Endothelial cell of umbilical vein (primary cell): ENCODE results near the gene MYO1F. TPM values are rescaled to one million over a fixed set of nuclear protein-coding genes. Genes with fewer than 3 reads are reported as not detected.

Source experiments
- BruUV-seq: library from RNA; stranded (reverse); fragments of 400-500 nt; replicated peaks from 2 replicates; lab custom pipeline; 2021; lab: Mats Ljungman, UMichigan
- CTCF ChIA-PET: fragments of 300-600, 350-600 bp; sonication (Branson Sonifier 250); formaldehyde crosslinking; loops from one replicate; lab custom pipeline; 2021; ENCODE audit warnings: antibody characterized with exemption, inconsistent platforms; lab: Charles Lee
- POLR2A ChIA-PET: fragments of 300-600, 350-600 bp; sonication (Branson Sonifier 250); formaldehyde crosslinking; loops from one replicate; lab custom pipeline; 2021; ENCODE audit warnings: antibody characterized with exemption, inconsistent platforms; lab: Charles Lee
- DNase-seq: peaks from one replicate; pipeline ENCODE4 v3.0.0-alpha.2; 2011; ENCODE audit warnings: low read depth, low spot score
- FAIRE-seq: peaks from 2 replicates; lab custom pipeline; 2011; peaks lifted over from hg19 to GRCh38; lab: Jason Lieb, UNC
- H2AFZ ChIP-seq: 2 replicates; pipeline ENCODE4 v1.6.0; 2012; ENCODE audit warnings: low read depth, low read length, control low read depth, inconsistent platforms
- H3K27ac ChIP-seq: 2 replicates; pipeline ENCODE4 v1.5.1; 2011; ENCODE audit warnings: low read depth, mild to moderate bottlenecking, control low read depth, low read length, moderate library complexity; ENCODE audit not compliant: insufficient read depth
- H3K27me3 ChIP-seq, 2 experiments: 2 replicates each; pipeline versions ENCODE4 v1.6.0 to v1.6.1; 2011; ENCODE audit warnings: low read length in 2 of 2, mixed read lengths in 1 of 2; ENCODE audit not compliant: control insufficient read depth in 2 of 2, insufficient read depth in 2 of 2
- H3K36me3 ChIP-seq, 2 experiments: 2 replicates in 1 of 2; 3 replicates in 1 of 2; pipeline ENCODE4 v1.5.1; 2011; ENCODE audit warnings: low read length in 2 of 2, mild to moderate bottlenecking in 1 of 2, moderate library complexity in 1 of 2; ENCODE audit not compliant: control insufficient read depth in 2 of 2, insufficient read depth in 2 of 2; ENCODE audit errors: extremely low read depth in 1 of 2
- H3K4me1 ChIP-seq: 3 replicates; pipeline ENCODE4 v1.5.1; 2011; ENCODE audit warnings: mild to moderate bottlenecking, low read length; ENCODE audit not compliant: control insufficient read depth, insufficient read depth; ENCODE audit errors: extremely low read depth
- H3K4me2 ChIP-seq: 2 replicates; pipeline ENCODE4 v1.6.1; 2011; ENCODE audit warnings: low read length, control low read depth, mixed read lengths; ENCODE audit not compliant: insufficient read depth
- H3K4me3 ChIP-seq, 3 experiments: fragments of 200-600 bp in 1 of 3; sonication (generic), shearing (Covaris generic) in 1 of 3; replicated peaks in 1 of 3; 2 replicates each; pipeline ENCODE4 v1.5.1; 2011 to 2016; ENCODE audit warnings: control low read depth in 3 of 3, low read length in 3 of 3, mild to moderate bottlenecking in 2 of 3, inconsistent platforms in 1 of 3, low read depth in 1 of 3, moderate library complexity in 1 of 3; ENCODE audit not compliant: insufficient read depth in 1 of 3
- H3K79me2 ChIP-seq: 2 replicates; pipeline ENCODE4 v1.6.0; 2012; ENCODE audit warnings: low read length, inconsistent platforms; ENCODE audit not compliant: control insufficient read depth, insufficient read depth
- H3K9ac ChIP-seq: replicated peaks from 2 replicates; pipeline ENCODE3; 2011; ENCODE audit warnings: low read length, control low read depth; ENCODE audit not compliant: insufficient read depth; ENCODE audit errors: extremely low read depth
- H3K9me1 ChIP-seq: replicated peaks from 3 replicates; pipeline ENCODE4 v1.6.0; 2011; ENCODE audit warnings: mild to moderate bottlenecking, low read length; ENCODE audit not compliant: control insufficient read depth, insufficient read depth; ENCODE audit errors: extremely low read depth
- H3K9me3 ChIP-seq: replicated peaks from 2 replicates; pipeline ENCODE4 v1.5.1; 2012; ENCODE audit warnings: low read length, inconsistent platforms; ENCODE audit not compliant: control insufficient read depth, insufficient read depth
- H4K20me1 ChIP-seq: replicated peaks from 2 replicates; pipeline ENCODE3; 2011; ENCODE audit warnings: mild to moderate bottlenecking, low read length; ENCODE audit not compliant: control insufficient read depth, insufficient read depth; ENCODE audit errors: extremely low read depth
- EZH2 ChIP-seq: IDR thresholded peaks from 2 replicates; pipeline ENCODE4 v1.6.1; 2012; ENCODE audit warnings: borderline replicate concordance, low read depth, mild to moderate bottlenecking, moderate library complexity, low read length, inconsistent platforms; ENCODE audit not compliant: severe bottlenecking
- FOS ChIP-seq: IDR thresholded peaks from 2 replicates; pipeline ENCODE4 v1.6.1; 2011; ENCODE audit warnings: mild to moderate bottlenecking, low read length, moderate library complexity, borderline replicate concordance; ENCODE audit not compliant: insufficient read depth
- GATA2 ChIP-seq: IDR thresholded peaks from 2 replicates; pipeline ENCODE4 v1.7.0; 2011; ENCODE audit warnings: low read depth, mild to moderate bottlenecking, moderate library complexity, mixed read lengths, low read length; ENCODE audit not compliant: insufficient read length, insufficient read depth
- JUN ChIP-seq: IDR thresholded peaks from 2 replicates; pipeline ENCODE4 v1.6.1; 2011; ENCODE audit warnings: borderline replicate concordance, low read depth; ENCODE audit not compliant: insufficient read length, insufficient read depth
- MAX ChIP-seq: IDR thresholded peaks from 2 replicates; pipeline ENCODE4 v1.6.1; 2011; ENCODE audit not compliant: insufficient read depth, insufficient read length
- MYC ChIP-seq: IDR thresholded peaks from one replicate; pipeline ENCODE4 v1.6.1; 2011; ENCODE audit warnings: mild to moderate bottlenecking, low read depth, low read length
- POLR2A ChIP-seq: IDR thresholded peaks from 2 replicates; pipeline ENCODE4 v1.6.1; 2012; ENCODE audit warnings: low read depth, mild to moderate bottlenecking, control low read depth, low read length
- POLR2AphosphoS5 ChIP-seq: IDR thresholded peaks from 2 replicates; pipeline ENCODE4 v1.6.1; 2012; ENCODE audit warnings: low read depth, mild to moderate bottlenecking, control low read depth, low read length, moderate library complexity; ENCODE audit not compliant: insufficient read depth
- dilution Hi-C: fragments of 300-500 bp; cut with MboI; formaldehyde crosslinking; loops from one replicate; pipeline ENCODE4 v1.15.0; 2019; ENCODE audit warnings: low sequenced_read_pairs; ENCODE audit not compliant: extremely low pct_ligation_motif_present
- intact Hi-C: fragments of 100-400 bp; cut with micrococcal nuclease; formaldehyde crosslinking; loops from one replicate; pipeline ENCODE4 v1.10.0; 2022
- polyA plus RNA-seq, 4 experiments: library from polyadenylated mRNA; depleted of rRNA in 3 of 4; stranded (reverse) in 3 of 4; unstranded in 1 of 4; fragments of >200 nt; gene quantifications; 2 replicates each; pipeline versions ENCODE4 v1.2.1 to v1.2.3, GENCODE V29; 2011 to 2012; ENCODE audit warnings: missing spikeins in 1 of 4
- total RNA-seq: library from RNA; stranded (reverse); gene quantifications from 2 replicates; pipeline ENCODE4 v1.2.3, GENCODE V29; 2021
- TF ChIP-seq, protein P1 (sequence below), 2 donors: IDR thresholded peaks; 1 replicate in 1 of 2; 2 replicates in 1 of 2; pipeline ENCODE4 v1.5.1; 2011; ENCODE audit warnings: low read length in 2 of 2, mild to moderate bottlenecking in 2 of 2, moderate library complexity in 2 of 2, control low read depth in 1 of 2, inconsistent platforms in 1 of 2, low read depth in 1 of 2; ENCODE audit not compliant: insufficient read depth in 1 of 2; ENCODE audit errors: extremely low read depth in 1 of 2

MYO1F gene
- total and polyA plus RNA-seq, 2 donors (not counting 3 experiments of a cell fraction or from before 2014, with no cell fraction given): 0.22 to 0.39 TPM

GRCh38 chr19:8490873-8491272, 86.4 kb downstream of the MYO1F start:
- H3K27me3 ChIP-seq: no peaks in the 10 kb centered on the region
- intact Hi-C loops (no loop called here), dilution Hi-C loops (no loop called here)
- no peaks in the 10 kb centered on the region for H4K20me1 ChIP-seq
- no peaks in the 10 kb centered on the region for H3K9me3 ChIP-seq
- ChIA-PET CTCF (interaction anchor here (1.0 kb wide), 1 partner anchor 78 kb away, joined by 3 read pairs; the partner anchor contains the start of gene MARCHF2), POLR2A (no interaction called here)
- H3K27ac ChIP-seq: no peak overlapping the region
- H3K36me3 ChIP-seq: peaks cover 14 to 29% of the 10 kb centered on the region in 2 experiments
- H3K9ac ChIP-seq: no peak overlapping the region
- DNase-seq: no peak
- no peaks in the 10 kb centered on the region for H3K79me2 ChIP-seq
- H3K4me3 ChIP-seq: no peak overlapping the region
- no peaks in the 10 kb centered on the region for H3K4me1 ChIP-seq
- H3K4me2 ChIP-seq: no peak overlapping the region
- BruUV-seq: no TSS peak
- no peak overlapping the region for H2AFZ ChIP-seq
- TF ChIP-seq MYC (no peak), POLR2AphosphoS5 (no peak), GATA2 (no peak), MAX (no peak), JUN (no peak), POLR2A (no peak), EZH2 (no peak), FOS (no peak)
- TF ChIP-seq, protein P1, sequence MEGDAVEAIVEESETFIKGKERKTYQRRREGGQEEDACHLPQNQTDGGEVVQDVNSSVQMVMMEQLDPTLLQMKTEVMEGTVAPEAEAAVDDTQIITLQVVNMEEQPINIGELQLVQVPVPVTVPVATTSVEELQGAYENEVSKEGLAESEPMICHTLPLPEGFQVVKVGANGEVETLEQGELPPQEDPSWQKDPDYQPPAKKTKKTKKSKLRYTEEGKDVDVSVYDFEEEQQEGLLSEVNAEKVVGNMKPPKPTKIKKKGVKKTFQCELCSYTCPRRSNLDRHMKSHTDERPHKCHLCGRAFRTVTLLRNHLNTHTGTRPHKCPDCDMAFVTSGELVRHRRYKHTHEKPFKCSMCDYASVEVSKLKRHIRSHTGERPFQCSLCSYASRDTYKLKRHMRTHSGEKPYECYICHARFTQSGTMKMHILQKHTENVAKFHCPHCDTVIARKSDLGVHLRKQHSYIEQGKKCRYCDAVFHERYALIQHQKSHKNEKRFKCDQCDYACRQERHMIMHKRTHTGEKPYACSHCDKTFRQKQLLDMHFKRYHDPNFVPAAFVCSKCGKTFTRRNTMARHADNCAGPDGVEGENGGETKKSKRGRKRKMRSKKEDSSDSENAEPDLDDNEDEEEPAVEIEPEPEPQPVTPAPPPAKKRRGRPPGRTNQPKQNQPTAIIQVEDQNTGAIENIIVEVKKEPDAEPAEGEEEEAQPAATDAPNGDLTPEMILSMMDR (IDR thresholded peaks at IDR 0.05; ENCODE audit: extremely low read depth in 1 of 2, insufficient read depth in 1 of 2, low read depth in 1 of 2, low read length in 2 of 2): no peak
- FAIRE-seq: no peak
- H3K9me1 ChIP-seq: no peaks in the 10 kb centered on the region
